ENCODE measurements around the gene CMAS. TPM values are rescaled to one million over a fixed set of nuclear protein-coding genes. Genes with fewer than 3 reads are reported as not detected.
"Not testable (repeated sequence)": the region's sequence is repeated elsewhere in the genome, so short reads cannot be mapped to it uniquely, and the experiment has no call there.

Gene CMAS
- 13.7 TPM for total RNA-seq

DNA sequence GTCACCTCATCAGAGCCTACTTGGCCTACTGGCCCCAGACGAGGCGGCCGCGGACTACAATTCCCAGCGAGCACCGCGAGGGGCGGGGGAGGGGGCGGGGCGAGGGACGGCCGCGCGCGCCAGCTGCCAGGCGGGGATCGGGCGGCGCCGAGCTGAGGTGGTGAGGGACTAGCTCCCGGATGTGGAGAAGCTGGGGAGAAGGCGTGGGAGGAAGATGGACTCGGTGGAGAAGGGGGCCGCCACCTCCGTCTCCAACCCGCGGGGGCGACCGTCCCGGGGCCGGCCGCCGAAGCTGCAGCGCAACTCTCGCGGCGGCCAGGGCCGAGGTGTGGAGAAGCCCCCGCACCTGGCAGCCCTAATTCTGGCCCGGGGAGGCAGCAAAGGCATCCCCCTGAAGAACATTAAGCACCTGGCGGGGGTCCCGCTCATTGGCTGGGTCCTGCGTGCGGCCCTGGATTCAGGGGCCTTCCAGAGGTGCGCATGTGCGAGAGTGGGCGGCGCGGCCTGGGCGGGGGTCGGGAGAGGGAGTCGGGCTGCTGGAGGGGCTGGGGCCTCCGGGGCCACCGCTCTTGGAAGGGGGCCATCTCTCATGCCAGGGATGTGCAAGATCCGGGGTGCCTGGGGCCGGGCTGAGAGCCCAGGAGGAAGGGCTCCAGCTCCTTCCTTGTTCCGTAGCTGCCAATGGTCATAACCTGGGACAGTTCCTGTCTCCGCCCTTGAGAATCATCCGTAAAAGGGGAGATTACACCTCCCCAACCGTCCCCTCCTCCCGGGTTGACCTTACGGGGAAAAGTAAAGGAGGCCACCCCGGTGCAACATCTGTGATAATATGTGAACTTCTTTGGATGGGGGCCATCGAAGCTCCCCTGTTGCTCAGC is at the start of gene CMAS:
Gene CMAS (plus strand): TSS at position 129 of the 878 bp plus-strand sequence. CDS start 86 bp downstream, at position 215.
- no peak for TF ChIP-seq CTCF (IDR thresholded peaks at IDR 0.05)
- H3K36me3 ChIP-seq: no peaks in the 10 kb centered on the region
- H3K4me1 ChIP-seq: peaks cover 0 to 4% of the 10 kb centered on the region in 2 donors
- peak; percentile 16 to 88 for DNase-seq (ENCODE audit: low spot score in 2 of 2)
- H3K27me3 ChIP-seq: no peaks in the 10 kb centered on the region
- intact Hi-C loops (cut with DNase I): loop anchor here (1.0 to 5.0 kb wide), 2 partner anchors 269 to 545 kb away; partner anchors contain the start of genes GOLT1B and RECQL
- peak within 1 kb of the TSS; percentile 86 to 88 for H3K27ac ChIP-seq
- no peaks in the 10 kb centered on the region for H3K9me3 ChIP-seq
- H3K4me3 ChIP-seq: peak within 1 kb of the TSS; percentile 92 to 95

DNA sequence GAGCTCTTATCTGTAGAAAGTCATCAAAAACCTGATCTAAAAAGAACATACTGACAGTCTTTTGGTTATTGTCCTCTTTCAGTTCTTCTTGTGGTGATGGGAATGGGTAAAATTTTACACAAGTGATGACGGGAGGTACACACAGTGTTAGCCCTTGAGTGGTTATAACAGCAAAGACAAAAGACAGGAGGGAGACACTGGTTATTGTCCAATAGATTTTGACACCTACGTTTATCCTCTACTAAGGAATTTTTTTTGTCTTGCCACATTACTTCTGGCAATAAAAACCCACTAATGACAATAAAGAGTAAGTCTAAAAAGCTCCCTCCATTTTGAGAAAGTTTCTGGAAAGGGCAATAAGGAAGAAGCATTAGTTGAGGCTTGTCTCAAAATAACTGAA is 47.7 kb upstream of the CMAS start:
- H3K36me3 ChIP-seq: no peaks in the 10 kb centered on the region
- intact Hi-C loops (cut with DNase I): no loop called here
- H3K9me3 ChIP-seq: no peaks in the 10 kb centered on the region
- no peaks in the 10 kb centered on the region for H3K4me1 ChIP-seq
- no peak overlapping the region for H3K27ac ChIP-seq
- H3K27me3 ChIP-seq: no peaks in the 10 kb centered on the region
- H3K4me3 ChIP-seq: no peak overlapping the region
- no peak for DNase-seq (ENCODE audit: low spot score in 2 of 2)
- no peak for TF ChIP-seq CTCF (IDR thresholded peaks at IDR 0.05)

DNA sequence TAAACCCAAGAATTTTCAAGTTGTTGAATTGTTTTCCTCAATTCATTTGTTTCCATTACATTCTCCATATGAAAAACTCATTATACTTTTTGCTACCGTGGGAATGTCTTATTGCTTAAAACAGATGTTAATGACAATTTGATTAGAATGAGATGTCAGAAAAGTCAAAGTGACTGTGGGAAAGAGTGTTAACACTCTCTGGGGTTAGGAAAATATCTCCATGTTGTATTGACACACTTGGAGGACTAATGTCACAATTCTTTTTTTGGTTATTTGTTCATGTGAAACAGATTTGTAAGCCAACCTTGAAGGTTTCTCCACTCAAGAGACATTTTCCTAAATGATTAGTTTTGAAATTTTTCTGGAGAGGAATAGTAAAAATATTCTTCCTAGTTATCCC is 47.2 kb upstream of the CMAS start:
- no peak for DNase-seq (ENCODE audit: low spot score in 2 of 2)
- H3K27me3 ChIP-seq: no peaks in the 10 kb centered on the region
- TF ChIP-seq CTCF (IDR thresholded peaks at IDR 0.05): no peak
- no peak overlapping the region for H3K4me3 ChIP-seq
- H3K36me3 ChIP-seq: no peaks in the 10 kb centered on the region
- no peaks in the 10 kb centered on the region for H3K9me3 ChIP-seq
- intact Hi-C loops (cut with DNase I): no loop called here
- H3K4me1 ChIP-seq: no peaks in the 10 kb centered on the region
- H3K27ac ChIP-seq: no peak overlapping the region

- intact Hi-C loops (cut with DNase I): no loop called here
Measured at GRCh38 chr12:22002430-22002829, 43.6 kb upstream of the CMAS start.

GRCh38 chr12:22007794-22008193 is 38.2 kb upstream of the CMAS start:
- H3K4me3 ChIP-seq; intact Hi-C loops (cut with DNase I); DNase-seq (ENCODE audit: low spot score in 2 of 2); H3K36me3 ChIP-seq; H3K9me3 ChIP-seq; H3K27me3 ChIP-seq; H3K27ac ChIP-seq; H3K4me1 ChIP-seq: not testable (repeated sequence)

More at GRCh38 chr12:22002430-22002829, 43.6 kb upstream of the CMAS start:
- no peak for TF ChIP-seq CTCF (IDR thresholded peaks at IDR 0.05)
- Histone ChIP-seq H3K27me3 (no peaks in the 10 kb centered on the region), H3K9me3 (no peaks in the 10 kb centered on the region), H3K27ac (no peak overlapping the region), H3K4me3 (no peak overlapping the region), H3K36me3 (no peaks in the 10 kb centered on the region), H3K4me1 (no peaks in the 10 kb centered on the region)
- no peak for DNase-seq (ENCODE audit: low spot score in 2 of 2)

- intact Hi-C loops (cut with DNase I): no loop called here
- Histone ChIP-seq H3K36me3 (no peaks in the 10 kb centered on the region), H3K9me3 (no peaks in the 10 kb centered on the region), H3K4me1 (no peaks in the 10 kb centered on the region), H3K27ac (no peak overlapping the region), H3K4me3 (no peak overlapping the region), H3K27me3 (no peaks in the 10 kb centered on the region)
- no peak for DNase-seq (ENCODE audit: low spot score in 2 of 2)
- TF ChIP-seq CTCF (IDR thresholded peaks at IDR 0.05): no peak
Measured at GRCh38 chr12:22008196-22008595, 37.8 kb upstream of the CMAS start.

All from ascending aorta (tissue), 2 donors.